Gastrocnemius medialis (tissue), 4 donors: ENCODE measurements around the gene TMEM163.

ENCODE experiments used
- POLR2A ChIP-seq, 2 donors: fragments of 450-650 bp; IDR thresholded peaks; one replicate each; pipeline ENCODE4 v1.6.1; 2017; ENCODE audit warnings: antibody characterized with exemption in 2 of 2, mild to moderate bottlenecking in 2 of 2, moderate library complexity in 2 of 2
- TF ChIP-seq, protein P1 (sequence below), 5 experiments: fragments of 450-650 bp in 3 of 5; fragments of 200-600 bp in 2 of 5; sonication (generic) in 2 of 5; IDR thresholded peaks in 4 of 5; conservative IDR thresholded peaks in 1 of 5; 1 replicate in 4 of 5; 2 replicates in 1 of 5; pipeline ENCODE4 v1.5.1; 2016 to 2019; ENCODE audit warnings: antibody characterized with exemption in 5 of 5, mild to moderate bottlenecking in 3 of 5, moderate library complexity in 3 of 5

- no peak for TF ChIP-seq POLR2A (IDR thresholded peaks at IDR 0.05)
- TF ChIP-seq, protein P1, sequence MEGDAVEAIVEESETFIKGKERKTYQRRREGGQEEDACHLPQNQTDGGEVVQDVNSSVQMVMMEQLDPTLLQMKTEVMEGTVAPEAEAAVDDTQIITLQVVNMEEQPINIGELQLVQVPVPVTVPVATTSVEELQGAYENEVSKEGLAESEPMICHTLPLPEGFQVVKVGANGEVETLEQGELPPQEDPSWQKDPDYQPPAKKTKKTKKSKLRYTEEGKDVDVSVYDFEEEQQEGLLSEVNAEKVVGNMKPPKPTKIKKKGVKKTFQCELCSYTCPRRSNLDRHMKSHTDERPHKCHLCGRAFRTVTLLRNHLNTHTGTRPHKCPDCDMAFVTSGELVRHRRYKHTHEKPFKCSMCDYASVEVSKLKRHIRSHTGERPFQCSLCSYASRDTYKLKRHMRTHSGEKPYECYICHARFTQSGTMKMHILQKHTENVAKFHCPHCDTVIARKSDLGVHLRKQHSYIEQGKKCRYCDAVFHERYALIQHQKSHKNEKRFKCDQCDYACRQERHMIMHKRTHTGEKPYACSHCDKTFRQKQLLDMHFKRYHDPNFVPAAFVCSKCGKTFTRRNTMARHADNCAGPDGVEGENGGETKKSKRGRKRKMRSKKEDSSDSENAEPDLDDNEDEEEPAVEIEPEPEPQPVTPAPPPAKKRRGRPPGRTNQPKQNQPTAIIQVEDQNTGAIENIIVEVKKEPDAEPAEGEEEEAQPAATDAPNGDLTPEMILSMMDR (IDR thresholded peaks at IDR 0.05 in 4 of 5, conservative IDR thresholded peaks at IDR 0.05 in 1 of 5), result no peak
Measured at GRCh38 chr2:134722728-134723127, 3.9 kb upstream of the TMEM163 start.
